Body of pancreas (tissue), 4 donors: Measurements from ENCODE around the gene KRTCAP3. TPM values are rescaled to one million over a fixed set of nuclear protein-coding genes. Genes with fewer than 3 reads are reported as not detected.

ENCODE experiments used
- ATAC-seq: fragments of 150-250 bp; one replicate; pipeline ENCODE4 v1.9.1; 2016
- DNase-seq, 4 donors: peaks; one replicate each; pipeline ENCODE4 v3.0.0-alpha.2; 2019
- H3K27ac ChIP-seq, 4 donors: fragments of 200-600 bp; sonication (generic); 1 replicate in 3 of 4; 2 replicates in 1 of 4; pipeline versions ENCODE4 v1.5.1 to v1.6.1; 2016 to 2019; ENCODE audit warnings: mild to moderate bottlenecking in 1 of 4, mixed read lengths in 1 of 4, moderate library complexity in 1 of 4
- H3K27me3 ChIP-seq, 2 donors: fragments of 200-600 bp; sonication (generic); one replicate each; pipeline ENCODE4 v1.6.0; 2016; ENCODE audit warnings: mild to moderate bottlenecking in 1 of 2
- H3K36me3 ChIP-seq, 2 donors: fragments of 200-600 bp; sonication (generic); replicated peaks in 1 of 2; 2 replicates each; pipeline ENCODE4 v1.5.1; 2016; ENCODE audit warnings: low read depth in 2 of 2; ENCODE audit not compliant: insufficient read depth in 1 of 2
- H3K4me1 ChIP-seq: fragments of 200-600 bp; sonication (generic); one replicate; pipeline ENCODE4 v1.6.0; 2016
- H3K4me3 ChIP-seq, 2 donors: fragments of 200-600 bp; sonication (generic); 1 replicate in 1 of 2; 2 replicates in 1 of 2; pipeline ENCODE4 v1.5.1; 2016 to 2019
- H3K9me3 ChIP-seq, 3 donors: fragments of 200-600 bp; sonication (generic); 1 replicate in 2 of 3; 2 replicates in 1 of 3; pipeline ENCODE4 v1.5.1; 2016
- CTCF ChIP-seq, 7 experiments: fragments of 450-650 bp in 4 of 7; fragments of 200-600 bp in 3 of 7; sonication (generic) in 3 of 7; IDR thresholded peaks; one replicate each; pipeline ENCODE4 v1.5.1; 2016 to 2019; ENCODE audit warnings: antibody characterized with exemption in 7 of 7
- POLR2A ChIP-seq, 3 donors: fragments of 450-650 bp; IDR thresholded peaks; one replicate each; pipeline ENCODE4 v1.6.1; 2016; ENCODE audit warnings: antibody characterized with exemption in 3 of 3, mild to moderate bottlenecking in 2 of 3
- WGBS, 2 donors: methylation state at CpG; one replicate each; pipeline ENCODE4 v1.1.5; 2017; 5-methylcytosine and 5-hydroxymethylcytosine counted together
- intact Hi-C: fragments of 100-400 bp; cut with DNase I; formaldehyde crosslinking; loops from one replicate; pipeline ENCODE4 v1.15.1; 2023
- small RNA-seq: library from RNA; depleted of rRNA; stranded (forward); fragments of <200 nt; gene quantifications from one replicate; pipeline ENCODE3, GENCODE V24; 2016
- total RNA-seq, 2 donors: library from RNA; depleted of rRNA; stranded (reverse); fragments of >200 nt; gene quantifications; one replicate each; pipeline ENCODE4 v1.1.0, GENCODE V29; 2016

The KRTCAP3 gene
- total RNA-seq, 2 donors from 2014 or later = 11.9 to 25.2 TPM

DNA sequence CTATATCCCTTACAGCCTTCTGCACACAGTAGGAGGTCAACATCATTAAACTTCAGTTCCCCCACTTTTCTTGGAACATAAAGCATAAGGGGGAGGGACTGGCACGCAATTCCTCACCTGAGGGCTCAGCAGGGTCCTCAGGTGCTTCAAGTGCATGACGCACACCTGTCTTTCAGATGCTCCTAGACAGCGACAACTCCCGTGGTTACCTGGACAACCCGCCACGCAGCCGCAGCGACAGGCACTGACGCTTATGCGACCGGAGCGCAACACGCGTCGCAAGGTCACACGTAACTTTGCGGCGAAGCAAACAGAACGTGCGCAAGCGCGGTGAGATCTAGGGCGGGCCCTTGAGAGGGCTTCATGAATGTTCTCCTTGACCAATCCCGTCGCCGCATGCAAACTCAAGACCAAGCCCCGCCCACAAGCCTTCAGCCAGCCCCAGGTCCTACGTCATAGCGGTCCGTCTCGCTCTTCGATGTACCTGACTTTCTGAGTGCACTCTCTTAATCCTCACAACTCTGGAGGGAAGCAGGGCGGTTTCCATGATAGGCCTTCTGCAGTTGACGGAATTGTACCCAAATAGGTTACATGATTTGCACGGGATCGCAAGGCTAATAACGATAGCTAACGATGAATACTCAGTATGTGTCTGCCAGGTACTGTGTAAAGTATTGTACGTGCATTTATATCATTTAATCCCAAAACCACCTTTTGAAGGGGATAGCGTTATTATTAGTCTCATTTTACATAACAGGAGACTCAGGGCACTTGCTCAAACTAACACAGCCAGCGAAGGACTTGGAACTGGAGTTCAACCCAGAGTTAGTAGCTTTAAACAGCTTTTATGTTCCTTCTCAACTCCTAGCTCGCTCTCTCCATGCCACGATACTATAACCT is 47.6 kb downstream of the KRTCAP3 start, which contains the start of gene IFT172:
IFT172 (minus strand) TSS at position 246 of the 900 bp plus-strand sequence; CDS start at position 156, 90 bp downstream.
- Histone ChIP-seq H3K4me1 (peaks cover 27% of the 10 kb centered on the region), H3K27ac (peak within 1 kb of the TSS; percentile 69 to 83 (median 77)), H3K9me3 (no peaks in the 10 kb centered on the region), H3K4me3 (peak within 1 kb of the TSS; percentile 13 to 26), H3K27me3 (no peaks in the 10 kb centered on the region), H3K36me3 (no peaks in the 10 kb centered on the region)
- DNase-seq (peak; percentile 100), ATAC-seq (peak; percentile 98)
- intact Hi-C loops = no loop called here
- TF ChIP-seq CTCF (IDR thresholded peaks at IDR 0.05) (peak in 1 of 7 experiments; percentile 12), POLR2A (IDR thresholded peaks at IDR 0.05) (peak; percentile 57 to 94 (median 94))
- 6 to 20% methylated on average over 17 to 43 of the region's 43 CpGs for WGBS, 2 donors

GRCh38 chr2:27492557-27492956 is 50.4 kb downstream of the KRTCAP3 start:
- H3K36me3 ChIP-seq = no peaks in the 10 kb centered on the region
- ATAC-seq (no peak), DNase-seq (no peak)
- H3K9me3 ChIP-seq = no peaks in the 10 kb centered on the region
- no peaks in the 10 kb centered on the region for H3K27me3 ChIP-seq
- intact Hi-C loops = no loop called here
- TF ChIP-seq CTCF (IDR thresholded peaks at IDR 0.05) (no peak), POLR2A (IDR thresholded peaks at IDR 0.05) (no peak)
- 79 to 83% methylated on average over 4 of the region's 4 CpGs for WGBS, 2 donors
- peaks cover 49% of the 10 kb centered on the region for H3K4me1 ChIP-seq
- no peak overlapping the region for H3K4me3 ChIP-seq
- H3K27ac ChIP-seq = no peak overlapping the region

- H3K27ac ChIP-seq = peak overlapping the region; percentile 44 to 76 (median 66)
- H3K4me3 ChIP-seq = no peak overlapping the region
- no peaks in the 10 kb centered on the region for H3K9me3 ChIP-seq
- no peaks in the 10 kb centered on the region for H3K36me3 ChIP-seq
- TF ChIP-seq POLR2A (IDR thresholded peaks at IDR 0.05) (no peak), CTCF (IDR thresholded peaks at IDR 0.05) (no peak)
- DNase-seq (no peak), ATAC-seq (no peak)
- no peaks in the 10 kb centered on the region for H3K27me3 ChIP-seq
- intact Hi-C loops = no loop called here
- peaks cover 45% of the 10 kb centered on the region for H3K4me1 ChIP-seq
- 82 to 83% methylated on average over 8 to 13 of the region's 13 CpGs for WGBS, 2 donors
These were observed 51.7 kb downstream of the KRTCAP3 start for GRCh38 chr2:27493948-27494283.

Small RNA genes within 50 kb of the gene (small RNA-seq; reads per million reads assigned to genes)
- not detected for gene RNU6-986P

Other genes starting within 250 kb of the KRTCAP3 start
- 10 to 100 TPM; 69.2 to 75.0 TPM for gene ATRAID, start 230.3 kb upstream of the KRTCAP3 start, total RNA-seq
- 10 to 100 TPM; 17.4 to 34.6 TPM for gene SLC5A6, start 230.1 kb upstream of the KRTCAP3 start, total RNA-seq
- 10 to 100 TPM; 18.4 to 36.9 TPM for gene CAD, start 225.0 kb upstream of the KRTCAP3 start, total RNA-seq
- not detected for gene SLC30A3, start 179.3 kb upstream of the KRTCAP3 start, total RNA-seq
- gene DNAJC5G, start 166.9 kb upstream of the KRTCAP3 start, total RNA-seq = 1 to 10 TPM in 1 of 2 donors, not detected in 1; 1.3 TPM
- gene TRIM54, start 160.0 kb upstream of the KRTCAP3 start, total RNA-seq = under 1 TPM in 1 of 2 donors, not detected in 1; 0.26 TPM
- gene UCN, start 133.9 kb upstream of the KRTCAP3 start, total RNA-seq = 1 to 10 TPM in 1 of 2 donors, not detected in 1; 2.9 TPM
- gene MPV17, start 119.3 kb upstream of the KRTCAP3 start, total RNA-seq = 10 to 100 TPM; 56.7 to 64.3 TPM
- 10 to 100 TPM; 26.2 to 73.2 TPM for gene GTF3C2, start 85.6 kb upstream of the KRTCAP3 start, total RNA-seq
- 10 to 100 TPM; 24.9 to 39.2 TPM for gene EIF2B4, start 72.0 kb upstream of the KRTCAP3 start, total RNA-seq
- gene SNX17, start 71.8 kb upstream of the KRTCAP3 start, total RNA-seq = 10 to 100 TPM; 50.4 to 70.8 TPM
- 10 to 100 TPM; 11.7 to 22.1 TPM for gene ZNF513, start 61.6 kb upstream of the KRTCAP3 start, total RNA-seq
- gene PPM1G, start 32.8 kb upstream of the KRTCAP3 start, total RNA-seq = 10 to 100 TPM; 36.3 to 49.4 TPM
- 10 to 100 TPM; 34.2 to 36.6 TPM for gene NRBP1, start 13.8 kb upstream of the KRTCAP3 start, total RNA-seq
- 10 to 100 TPM; 14.3 to 41.2 TPM for gene IFT172, start 47.4 kb downstream of the KRTCAP3 start, total RNA-seq
- 10 to 100 TPM; 10.4 to 20.8 TPM for gene FNDC4, start 52.8 kb downstream of the KRTCAP3 start, total RNA-seq
- gene GCKR, start 54.5 kb downstream of the KRTCAP3 start, total RNA-seq = 1 to 10 TPM in 1 of 2 donors, not detected in 1; 1.6 TPM
- 10 to 100 TPM; 11.9 to 63.3 TPM for gene ZNF512, start 140.7 kb downstream of the KRTCAP3 start, total RNA-seq
- 1 to 10 TPM; 1.3 to 2.1 TPM for gene CCDC121, start 186.6 kb downstream of the KRTCAP3 start, total RNA-seq
- gene GPN1, start 186.7 kb downstream of the KRTCAP3 start, total RNA-seq = 10 to 100 TPM in 1 of 2 donors, 1 to 10 TPM in 1; 9.9 to 17.9 TPM
- gene SUPT7L, start 221.2 kb downstream of the KRTCAP3 start, total RNA-seq = 10 to 100 TPM; 18.4 to 29.3 TPM
- gene SLC4A1AP, start 221.5 kb downstream of the KRTCAP3 start, total RNA-seq = 10 to 100 TPM; 15.6 to 22.4 TPM